GM18502 (cell line): ENCODE measurements around the gene CEP83.

ENCODE experiments used
- ATAC-seq: cut with Tn5 transposase; IDR thresholded peaks from one replicate; pipeline ENCODE4 v1.9.1; 2021; ENCODE audit warnings: mild to moderate bottlenecking; ENCODE audit not compliant: unreplicated experiment, poor library complexity

CEP83 gene

GRCh38 chr12:94277426-94278000 lies 182.2 kb downstream of the CEP83 start:
- no peak for ATAC-seq

GRCh38 chr12:94276725-94277124 lies 182.9 kb downstream of the CEP83 start:
- no peak for ATAC-seq

- no peak for ATAC-seq
Observed at GRCh38 chr12:94273272-94273671, 186.4 kb downstream of the CEP83 start.

- ATAC-seq = no peak
Observed at GRCh38 chr12:94272280-94272679, 187.4 kb downstream of the CEP83 start.

- ATAC-seq = no peak
Observed at GRCh38 chr12:94271351-94271750, 188.3 kb downstream of the CEP83 start.

GRCh38 chr12:94269316-94269999 lies 190.2 kb downstream of the CEP83 start:
- ATAC-seq = peak; percentile 54

- ATAC-seq = no peak
Observed at GRCh38 chr12:94267921-94268471, 191.7 kb downstream of the CEP83 start.

- no peak for ATAC-seq
Observed at GRCh38 chr12:94267537-94267872, 192.2 kb downstream of the CEP83 start.

GRCh38 chr12:94266796-94267536 lies 192.7 kb downstream of the CEP83 start:
- no peak for ATAC-seq

- ATAC-seq = no peak
Observed at GRCh38 chr12:94265966-94266745, 193.5 kb downstream of the CEP83 start.

GRCh38 chr12:94265539-94265938 lies 194.1 kb downstream of the CEP83 start:
- no peak for ATAC-seq

GRCh38 chr12:94264736-94265485 lies 194.8 kb downstream of the CEP83 start:
- ATAC-seq = no peak

GRCh38 chr12:94263905-94264561 lies 195.6 kb downstream of the CEP83 start:
- no peak for ATAC-seq

- peak; percentile 55 for ATAC-seq
Observed at GRCh38 chr12:94263011-94263811, 196.5 kb downstream of the CEP83 start.

GRCh38 chr12:94262228-94263010 lies 197.2 kb downstream of the CEP83 start:
- ATAC-seq = peak; percentile 64

- ATAC-seq = no peak
Observed at GRCh38 chr12:94261786-94262185, 197.9 kb downstream of the CEP83 start.

- no peak for ATAC-seq
Observed at GRCh38 chr12:94261119-94261518, 198.5 kb downstream of the CEP83 start.

- no peak for ATAC-seq
Observed at GRCh38 chr12:94260717-94261116, 198.9 kb downstream of the CEP83 start.
